ENCODE data around the gene PDE1C.
"Not testable (repeated sequence)": the region's sequence is repeated elsewhere in the genome, so short reads cannot be mapped to it uniquely, and the experiment has no call there.

The PDE1C gene

DNA sequence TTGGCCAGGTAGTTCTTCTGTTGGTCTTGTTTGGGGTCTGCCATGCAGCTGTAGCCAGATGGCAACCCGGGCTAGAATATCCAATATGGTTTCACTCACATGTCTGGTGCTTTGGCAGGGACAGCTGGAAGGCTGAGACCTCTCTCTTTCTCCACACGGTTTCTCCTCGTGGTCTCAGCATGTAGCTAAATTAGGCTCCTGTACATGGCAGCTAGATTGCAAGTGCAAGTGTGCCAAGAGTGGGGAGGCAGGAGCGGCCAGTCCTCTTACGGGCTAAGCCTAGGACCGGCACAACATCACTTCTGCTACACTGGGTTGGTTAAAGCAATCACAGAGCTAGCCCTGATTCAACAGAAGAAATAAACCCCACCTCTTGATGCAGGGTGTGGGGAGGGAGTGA, 9.3 kb upstream of the PDE1C start:
- Histone ChIP-seq H3K4me1 (ENCODE audit: insufficient read depth, poor library complexity, severe bottlenecking) (no peaks in the 10 kb centered on the region), H3K4me3 (ENCODE audit: severe bottlenecking) (no peak overlapping the region), H3K27ac (ENCODE audit: poor library complexity, severe bottlenecking) (no peak overlapping the region), H3K9me3 (ENCODE audit: severe bottlenecking) (no peaks in the 10 kb centered on the region), H3K36me3 (ENCODE audit: low read depth) (no peaks in the 10 kb centered on the region), H3K27me3 (ENCODE audit: insufficient read depth, poor library complexity, severe bottlenecking) (no peaks in the 10 kb centered on the region)
- ATAC-seq (ENCODE audit: low read depth) = no peak
- TF ChIP-seq, protein P1, sequence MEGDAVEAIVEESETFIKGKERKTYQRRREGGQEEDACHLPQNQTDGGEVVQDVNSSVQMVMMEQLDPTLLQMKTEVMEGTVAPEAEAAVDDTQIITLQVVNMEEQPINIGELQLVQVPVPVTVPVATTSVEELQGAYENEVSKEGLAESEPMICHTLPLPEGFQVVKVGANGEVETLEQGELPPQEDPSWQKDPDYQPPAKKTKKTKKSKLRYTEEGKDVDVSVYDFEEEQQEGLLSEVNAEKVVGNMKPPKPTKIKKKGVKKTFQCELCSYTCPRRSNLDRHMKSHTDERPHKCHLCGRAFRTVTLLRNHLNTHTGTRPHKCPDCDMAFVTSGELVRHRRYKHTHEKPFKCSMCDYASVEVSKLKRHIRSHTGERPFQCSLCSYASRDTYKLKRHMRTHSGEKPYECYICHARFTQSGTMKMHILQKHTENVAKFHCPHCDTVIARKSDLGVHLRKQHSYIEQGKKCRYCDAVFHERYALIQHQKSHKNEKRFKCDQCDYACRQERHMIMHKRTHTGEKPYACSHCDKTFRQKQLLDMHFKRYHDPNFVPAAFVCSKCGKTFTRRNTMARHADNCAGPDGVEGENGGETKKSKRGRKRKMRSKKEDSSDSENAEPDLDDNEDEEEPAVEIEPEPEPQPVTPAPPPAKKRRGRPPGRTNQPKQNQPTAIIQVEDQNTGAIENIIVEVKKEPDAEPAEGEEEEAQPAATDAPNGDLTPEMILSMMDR (IDR thresholded peaks at IDR 0.05; ENCODE audit: poor library complexity, severe bottlenecking) = no peak
- DNase-seq (ENCODE audit: low spot score) = no peak

DNA sequence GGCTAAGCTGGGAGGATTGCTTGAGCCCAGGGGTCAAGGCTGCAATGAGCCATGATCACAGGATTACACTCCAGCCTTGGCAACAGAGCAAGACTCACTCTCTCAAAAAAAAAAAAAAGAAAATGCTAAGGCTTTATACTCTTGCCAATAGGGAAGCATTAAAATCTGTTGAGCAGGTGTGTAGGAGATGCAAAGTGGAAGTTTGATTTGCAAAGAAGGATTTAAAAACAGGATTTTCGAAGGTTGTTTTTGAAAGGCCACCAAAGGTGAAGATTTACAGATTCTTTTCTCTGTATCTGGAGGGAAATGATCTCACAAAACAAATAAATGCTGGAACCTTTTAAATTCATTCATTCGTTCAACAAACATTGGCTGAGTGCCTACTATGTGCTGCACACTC, 8.6 kb upstream of the PDE1C start:
- DNase-seq (ENCODE audit: low spot score) (no peak), ATAC-seq (ENCODE audit: low read depth) (no peak)
- no peaks in the 10 kb centered on the region for H3K4me1 ChIP-seq (ENCODE audit: insufficient read depth, poor library complexity, severe bottlenecking)
- H3K36me3 ChIP-seq (ENCODE audit: low read depth) = no peaks in the 10 kb centered on the region
- no peak overlapping the region for H3K27ac ChIP-seq (ENCODE audit: poor library complexity, severe bottlenecking)
- H3K27me3 ChIP-seq (ENCODE audit: insufficient read depth, poor library complexity, severe bottlenecking) = no peaks in the 10 kb centered on the region
- H3K4me3 ChIP-seq (ENCODE audit: severe bottlenecking) = no peak overlapping the region
- TF ChIP-seq, protein P1 (IDR thresholded peaks at IDR 0.05; ENCODE audit: poor library complexity, severe bottlenecking) = no peak
- H3K9me3 ChIP-seq (ENCODE audit: severe bottlenecking) = no peaks in the 10 kb centered on the region

DNA sequence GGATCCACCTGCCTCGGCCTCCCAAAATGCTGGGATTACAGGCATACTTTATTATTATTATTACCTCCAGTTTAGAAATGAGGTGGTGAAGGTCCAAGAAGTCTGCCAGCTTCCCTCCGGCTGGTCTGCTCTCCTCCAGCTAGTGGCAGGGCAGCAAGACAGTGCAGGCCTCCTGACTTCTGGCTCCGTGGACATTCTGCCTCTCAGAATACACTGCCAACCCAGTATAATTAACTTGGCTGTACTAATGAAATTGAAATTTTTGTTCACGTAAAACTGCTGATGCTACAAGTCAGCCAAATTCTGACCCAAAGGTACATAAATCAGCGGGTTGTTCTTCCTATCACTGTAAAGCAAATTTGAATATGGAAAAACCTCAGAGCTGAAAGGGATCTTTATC, 7.6 kb upstream of the PDE1C start:
- no peaks in the 10 kb centered on the region for H3K27me3 ChIP-seq (ENCODE audit: insufficient read depth, poor library complexity, severe bottlenecking)
- DNase-seq (ENCODE audit: low spot score) (no peak), ATAC-seq (ENCODE audit: low read depth) (no peak)
- no peak overlapping the region for H3K27ac ChIP-seq (ENCODE audit: poor library complexity, severe bottlenecking)
- no peaks in the 10 kb centered on the region for H3K4me1 ChIP-seq (ENCODE audit: insufficient read depth, poor library complexity, severe bottlenecking)
- TF ChIP-seq, protein P1 (IDR thresholded peaks at IDR 0.05; ENCODE audit: poor library complexity, severe bottlenecking) = no peak
- no peaks in the 10 kb centered on the region for H3K9me3 ChIP-seq (ENCODE audit: severe bottlenecking)
- no peaks in the 10 kb centered on the region for H3K36me3 ChIP-seq (ENCODE audit: low read depth)
- no peak overlapping the region for H3K4me3 ChIP-seq (ENCODE audit: severe bottlenecking)

DNA sequence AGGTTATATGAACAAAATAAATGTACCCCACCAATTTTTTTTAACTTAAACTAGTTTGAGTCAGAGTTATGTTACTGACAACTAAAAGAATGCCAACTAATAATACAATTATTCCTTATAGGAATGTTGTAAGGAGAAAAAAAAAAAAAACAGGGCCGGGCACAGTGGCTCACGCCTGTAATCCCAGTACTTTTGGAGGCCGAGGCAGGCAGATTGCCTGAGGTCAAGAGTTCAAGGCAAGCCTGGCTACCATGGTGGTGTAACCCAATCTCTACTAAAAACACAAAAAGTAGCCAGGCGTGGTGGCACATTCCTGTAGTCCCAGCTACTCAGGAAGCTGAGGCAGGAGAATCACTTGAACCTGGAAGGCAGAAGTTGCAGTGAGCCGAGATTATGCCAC, 6.6 kb upstream of the PDE1C start:
- H3K27me3 ChIP-seq (ENCODE audit: insufficient read depth, poor library complexity, severe bottlenecking); DNase-seq (ENCODE audit: low spot score); ATAC-seq (ENCODE audit: low read depth): not testable (repeated sequence)

DNA sequence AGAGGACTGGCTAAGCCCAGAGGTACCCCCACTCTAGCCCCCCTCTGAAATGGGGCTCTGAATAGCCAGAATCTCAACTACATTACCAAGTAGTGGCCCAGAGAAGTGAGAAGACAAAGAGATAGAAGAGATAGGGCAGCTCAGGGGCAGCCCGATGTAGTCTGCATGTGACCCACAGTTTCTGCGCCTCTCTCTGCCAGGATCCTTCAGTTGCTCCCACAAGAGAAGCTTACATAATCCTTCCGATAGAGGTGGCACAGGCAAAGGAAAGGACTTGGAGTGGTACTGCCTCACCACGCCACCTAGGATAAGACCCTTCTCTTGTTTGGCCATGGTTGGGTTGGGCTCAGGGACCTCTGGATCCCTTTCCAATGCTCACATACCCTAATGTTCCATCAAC, 5.4 kb upstream of the PDE1C start:
- no peaks in the 10 kb centered on the region for H3K9me3 ChIP-seq (ENCODE audit: severe bottlenecking)
- H3K4me1 ChIP-seq (ENCODE audit: insufficient read depth, poor library complexity, severe bottlenecking) = no peaks in the 10 kb centered on the region
- TF ChIP-seq, protein P1 (IDR thresholded peaks at IDR 0.05; ENCODE audit: poor library complexity, severe bottlenecking) = no peak
- DNase-seq (ENCODE audit: low spot score) (no peak), ATAC-seq (ENCODE audit: low read depth) (no peak)
- H3K27ac ChIP-seq (ENCODE audit: poor library complexity, severe bottlenecking) = no peak overlapping the region
- H3K27me3 ChIP-seq (ENCODE audit: insufficient read depth, poor library complexity, severe bottlenecking) = peaks cover 19% of the 10 kb centered on the region
- no peak overlapping the region for H3K4me3 ChIP-seq (ENCODE audit: severe bottlenecking)
- no peaks in the 10 kb centered on the region for H3K36me3 ChIP-seq (ENCODE audit: low read depth)

More for the DNA sequence above, 6.6 kb upstream of the PDE1C start:
- H3K36me3 ChIP-seq (ENCODE audit: low read depth); H3K27ac ChIP-seq (ENCODE audit: poor library complexity, severe bottlenecking); H3K4me1 ChIP-seq (ENCODE audit: insufficient read depth, poor library complexity, severe bottlenecking); H3K9me3 ChIP-seq (ENCODE audit: severe bottlenecking); H3K4me3 ChIP-seq (ENCODE audit: severe bottlenecking): not testable (repeated sequence)

All from RWPE2 (cell line).